Measurements from ENCODE around the gene LDLRAD4.

LDLRAD4 gene

GRCh38 chr18:13418013-13418710, 199.6 kb downstream of the LDLRAD4 start:
- DNase-seq: no peak

GRCh38 chr18:13420969-13421686, 202.6 kb downstream of the LDLRAD4 start:
- DNase-seq: no peak

GRCh38 chr18:13422541-13423147, 204.1 kb downstream of the LDLRAD4 start:
- DNase-seq: no peak

GRCh38 chr18:13423352-13423751, 204.8 kb downstream of the LDLRAD4 start:
- no peak for DNase-seq

GRCh38 chr18:13424363-13424762, 205.8 kb downstream of the LDLRAD4 start:
- DNase-seq: no peak

GRCh38 chr18:13425357-13426091, 207.0 kb downstream of the LDLRAD4 start:
- no peak for DNase-seq

- no peak for DNase-seq
Measured at GRCh38 chr18:13427354-13427753, 208.8 kb downstream of the LDLRAD4 start.

GRCh38 chr18:13428319-13428718, 209.8 kb downstream of the LDLRAD4 start:
- no peak for DNase-seq

GRCh38 chr18:13429016-13429415, 210.5 kb downstream of the LDLRAD4 start:
- DNase-seq: no peak

GRCh38 chr18:13429884-13430510, 211.4 kb downstream of the LDLRAD4 start:
- DNase-seq: no peak

GRCh38 chr18:13430663-13431062, 212.1 kb downstream of the LDLRAD4 start:
- DNase-seq: no peak

- DNase-seq: no peak
Measured at GRCh38 chr18:13431886-13432285, 213.3 kb downstream of the LDLRAD4 start.

GRCh38 chr18:13433125-13433524, 214.6 kb downstream of the LDLRAD4 start:
- no peak for DNase-seq

- no peak for DNase-seq
Measured at GRCh38 chr18:13433685-13434084, 215.1 kb downstream of the LDLRAD4 start.

- no peak for DNase-seq
Measured at GRCh38 chr18:13434854-13435253, 216.3 kb downstream of the LDLRAD4 start.

- DNase-seq: no peak
Measured at GRCh38 chr18:13435586-13436333, 217.2 kb downstream of the LDLRAD4 start.

GRCh38 chr18:13436576-13436975, 218.0 kb downstream of the LDLRAD4 start:
- DNase-seq: no peak

- peak in 1 of 2 experiments; percentile 23 for DNase-seq
Measured at GRCh38 chr18:13437034-13437433, 218.5 kb downstream of the LDLRAD4 start.

- DNase-seq: no peak
Measured at GRCh38 chr18:13437796-13438506, 219.4 kb downstream of the LDLRAD4 start.

GRCh38 chr18:13438507-13439056, 220.0 kb downstream of the LDLRAD4 start:
- DNase-seq: no peak

- no peak for DNase-seq
Measured at GRCh38 chr18:13439461-13439860, 220.9 kb downstream of the LDLRAD4 start.

All from Kasumi-1 (cell line).